Stomach (tissue), 4 donors: ENCODE data around the gene SH3RF2.

Experiments
- CTCF ChIP-seq, 7 experiments: fragments of 450-650 bp in 4 of 7; fragments of 200-600 bp in 3 of 7; sonication (generic) in 3 of 7; IDR thresholded peaks; one replicate each; pipeline ENCODE4 v1.5.1; 2016 to 2019; ENCODE audit warnings: antibody characterized with exemption in 7 of 7, control low read depth in 2 of 7, mild to moderate bottlenecking in 1 of 7
- EP300 ChIP-seq: sonication (generic); formaldehyde crosslinking; IDR thresholded peaks from one replicate; pipeline ENCODE4 v1.6.1; 2017; ENCODE audit warnings: antibody characterized with exemption
- POLR2A ChIP-seq, 4 donors: fragments of 450-650 bp; IDR thresholded peaks; one replicate each; pipeline ENCODE4 v1.6.1; 2016; ENCODE audit warnings: antibody characterized with exemption in 4 of 4, control low read depth in 2 of 4, mild to moderate bottlenecking in 1 of 4, moderate library complexity in 1 of 4
- POLR2AphosphoS5 ChIP-seq, 3 donors: sonication (generic); formaldehyde crosslinking; IDR thresholded peaks; one replicate each; pipeline ENCODE4 v1.6.1; 2016; ENCODE audit warnings: antibody characterized with exemption in 3 of 3

- no peak for TF ChIP-seq CTCF (IDR thresholded peaks at IDR 0.05)
- no peak for TF ChIP-seq POLR2A (IDR thresholded peaks at IDR 0.05)
- TF ChIP-seq EP300, result no peak
- no peak for TF ChIP-seq POLR2AphosphoS5 (IDR thresholded peaks at IDR 0.05)
Observed at GRCh38 chr5:145920542-145921210, 15.7 kb upstream of the SH3RF2 start.
